ENCODE data around the gene KRT15. TPM values are rescaled to one million over a fixed set of nuclear protein-coding genes. Genes with fewer than 3 reads are reported as not detected.

KRT15 gene
- total and polyA plus RNA-seq, 10 of the 15 experiments (the other 5 are each of a cell fraction or from before 2014, with no cell fraction given): 0.06 to 0.17 TPM; not detected in 8

GRCh38 chr17:41480136-41480535 is 38.6 kb downstream of the KRT15 start:
- ChIA-PET CTCF (no interaction called here), SMC1A (ENCODE audit: uncharacterized antibody, unreplicated experiment) (no interaction called here), RAD21 (ENCODE audit: unreplicated experiment) (no interaction called here), POLR2A (no interaction called here)
- in situ Hi-C loops (cut with MboI) (no loop called here), intact Hi-C loops (cut with micrococcal nuclease; ENCODE audit: unreplicated experiment) (no loop called here)
- Histone ChIP-seq H3K9ac (ENCODE audit: control insufficient read depth, insufficient read depth, low read length) (no peak overlapping the region), H3K79me2 (ENCODE audit: control insufficient read depth, insufficient read depth, low read length) (no peaks in the 10 kb centered on the region), H3K4me1 (ENCODE audit: control insufficient read depth, insufficient read depth, low read length) (no peaks in the 10 kb centered on the region; the same call in 1 of the 2 replicates), H3K4me3 (no peak overlapping the region), H3K4me2 (ENCODE audit: control insufficient read depth, insufficient read depth) (no peak overlapping the region), H3K36me3 (ENCODE audit: control insufficient read depth in 2 of 2, insufficient read depth in 2 of 2, low read length in 1 of 2) (no peaks in the 10 kb centered on the region), H3K27me3 (replicated peaks in 1 of 2; ENCODE audit: control insufficient read depth in 2 of 2, insufficient read depth in 2 of 2, low read length in 1 of 2) (peaks cover 0 to 3% of the 10 kb centered on the region in 2 experiments; a peak in 2 of 4 replicates), H2AFZ (ENCODE audit: control insufficient read depth, low read depth, low read length) (no peak overlapping the region), H4K20me1 (ENCODE audit: control insufficient read depth, insufficient read depth) (no peaks in the 10 kb centered on the region), H3K9me3 (replicated peaks; ENCODE audit: control insufficient read depth, insufficient read depth, low read length) (no peaks in the 10 kb centered on the region), H3K27ac (ENCODE audit: control insufficient read depth, insufficient read depth) (no peak overlapping the region)
- FAIRE-seq (no peak), ATAC-seq (no peak), DNase-seq (ENCODE audit: low read depth, low spot score) (no peak)
- BruUV-seq (replicated peaks): no TSS peak
- WGBS (ENCODE audit: insufficient coverage, insufficient replicate concordance, low lambda C conversion rate, missing lambda C conversion rate): 0% methylated on average over 2 of the region's 2 CpGs
- TF ChIP-seq ZNF274 (IDR thresholded peaks at IDR 0.05; ENCODE audit: insufficient read depth, insufficient read length) (no peak), SREBF2 (IDR thresholded peaks at IDR 0.05; ENCODE audit: low read length) (no peak), NR2F1 (conservative IDR thresholded peaks at IDR 0.05) (peak; percentile 74), GATAD2B (conservative IDR thresholded peaks at IDR 0.05; ENCODE audit: low read depth) (no peak), ATF7 (IDR thresholded peaks at IDR 0.05; ENCODE audit: low read depth) (no peak), SPI1 (IDR thresholded peaks at IDR 0.05; ENCODE audit: borderline replicate concordance, insufficient read depth, low read depth, low read length) (peak; percentile 60; the same call in 1 of the 2 replicates), SRF (IDR thresholded peaks at IDR 0.05; ENCODE audit: low read depth in 2 of 2, low read length in 2 of 2) (no peak), BACH1 (IDR thresholded peaks at IDR 0.05; ENCODE audit: borderline replicate concordance) (no peak), ZBED1 (IDR thresholded peaks at IDR 0.05; ENCODE audit: borderline replicate concordance) (no peak)

- no peak for DNase-seq (ENCODE audit: low read depth, low spot score)
- Histone ChIP-seq H3K4me1 (ENCODE audit: control insufficient read depth, insufficient read depth, low read length) (no peaks in the 10 kb centered on the region; the same call in 1 of the 2 replicates), H3K27ac (ENCODE audit: control insufficient read depth, insufficient read depth) (no peak overlapping the region), H3K27me3 (replicated peaks in 1 of 2; ENCODE audit: control insufficient read depth in 2 of 2, insufficient read depth in 2 of 2, low read length in 1 of 2) (0 out of 4 replicates have a peak, but pooled peaks cover 1 to 3% of the 10 kb centered on the region in 2 experiments), H2AFZ (ENCODE audit: control insufficient read depth, low read depth, low read length) (no peak overlapping the region), H3K9me3 (replicated peaks; ENCODE audit: control insufficient read depth, insufficient read depth, low read length) (no peaks in the 10 kb centered on the region), H3K9ac (ENCODE audit: control insufficient read depth, insufficient read depth, low read length) (no peak overlapping the region), H3K79me2 (ENCODE audit: control insufficient read depth, insufficient read depth, low read length) (no peaks in the 10 kb centered on the region), H3K36me3 (ENCODE audit: control insufficient read depth in 2 of 2, insufficient read depth in 2 of 2, low read length in 1 of 2) (no peaks in the 10 kb centered on the region), H3K4me3 (no peak overlapping the region), H3K4me2 (ENCODE audit: control insufficient read depth, insufficient read depth) (no peak overlapping the region), H4K20me1 (ENCODE audit: control insufficient read depth, insufficient read depth) (no peaks in the 10 kb centered on the region)
- ChIA-PET RAD21 (ENCODE audit: unreplicated experiment) (no interaction called here), SMC1A (ENCODE audit: uncharacterized antibody, unreplicated experiment) (no interaction called here), CTCF (interaction anchor here (1.0 kb wide), 1 partner anchor 11 kb away, joined by 3 read pairs; the partner anchor contains the start of gene KRT32), POLR2A (no interaction called here)
- TF ChIP-seq JUNB (IDR thresholded peaks at IDR 0.05) (no peak), SMARCA5 (IDR thresholded peaks at IDR 0.05) (no peak), ZNF622 (IDR thresholded peaks at IDR 0.05) (no peak), TBL1XR1 (IDR thresholded peaks at IDR 0.05; ENCODE audit: low read depth, low read length) (no peak), NFYA (IDR thresholded peaks at IDR 0.05; ENCODE audit: borderline replicate concordance, low read depth, low read length) (no peak)
- TF ChIP-seq, protein P1, sequence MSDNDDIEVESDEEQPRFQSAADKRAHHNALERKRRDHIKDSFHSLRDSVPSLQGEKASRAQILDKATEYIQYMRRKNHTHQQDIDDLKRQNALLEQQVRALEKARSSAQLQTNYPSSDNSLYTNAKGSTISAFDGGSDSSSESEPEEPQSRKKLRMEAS (IDR thresholded peaks at IDR 0.05; ENCODE audit: low read depth, low read length): no peak
- TF ChIP-seq, protein P2, sequence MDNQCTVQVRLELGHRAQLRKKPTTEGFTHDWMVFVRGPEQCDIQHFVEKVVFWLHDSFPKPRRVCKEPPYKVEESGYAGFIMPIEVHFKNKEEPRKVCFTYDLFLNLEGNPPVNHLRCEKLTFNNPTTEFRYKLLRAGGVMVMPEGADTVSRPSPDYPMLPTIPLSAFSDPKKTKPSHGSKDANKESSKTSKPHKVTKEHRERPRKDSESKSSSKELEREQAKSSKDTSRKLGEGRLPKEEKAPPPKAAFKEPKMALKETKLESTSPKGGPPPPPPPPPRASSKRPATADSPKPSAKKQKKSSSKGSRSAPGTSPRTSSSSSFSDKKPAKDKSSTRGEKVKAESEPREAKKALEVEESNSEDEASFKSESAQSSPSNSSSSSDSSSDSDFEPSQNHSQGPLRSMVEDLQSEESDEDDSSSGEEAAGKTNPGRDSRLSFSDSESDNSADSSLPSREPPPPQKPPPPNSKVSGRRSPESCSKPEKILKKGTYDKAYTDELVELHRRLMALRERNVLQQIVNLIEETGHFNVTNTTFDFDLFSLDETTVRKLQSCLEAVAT (IDR thresholded peaks at IDR 0.05): no peak
- in situ Hi-C loops (cut with MboI): no loop called here
- intact Hi-C loops (cut with micrococcal nuclease; ENCODE audit: unreplicated experiment): no loop called here
- WGBS (ENCODE audit: insufficient coverage, insufficient replicate concordance, low lambda C conversion rate, missing lambda C conversion rate): 28% methylated on average over 8 of the region's 8 CpGs
- no peak for ATAC-seq
- no peak for FAIRE-seq
- no TSS peak for BruUV-seq (replicated peaks)
Observed at GRCh38 chr17:41478237-41478636, 40.5 kb downstream of the KRT15 start.

Measured in GM12878 (cell line).